Lower lobe of right lung (tissue), 2 donors: ENCODE measurements around the gene GRIN1. TPM values are rescaled to one million over a fixed set of nuclear protein-coding genes. Genes with fewer than 3 reads are reported as not detected.

Source experiments
- ATAC-seq, 2 donors: fragments of 200-7000 bp; cut with Tn5 transposase; one replicate each; pipeline ENCODE4 v1.9.1; 2020 to 2022; ENCODE audit warnings: mild to moderate bottlenecking in 2 of 2, moderate library complexity in 2 of 2
- DNase-seq: peaks from one replicate; pipeline ENCODE4 v3.0.0-alpha.2; 2020
- H3K27ac ChIP-seq: fragments of 200-600 bp; one replicate; pipeline ENCODE4 v1.8.0; 2022
- H3K27me3 ChIP-seq: fragments of 200-600 bp; one replicate; pipeline ENCODE4 v1.8.0; 2022; ENCODE audit warnings: low read depth
- H3K36me3 ChIP-seq: fragments of 200-600 bp; one replicate; pipeline ENCODE4 v1.8.0; 2022; ENCODE audit warnings: mild to moderate bottlenecking
- H3K4me1 ChIP-seq: fragments of 200-600 bp; one replicate; pipeline ENCODE4 v1.8.0; 2022
- H3K4me3 ChIP-seq: fragments of 200-600 bp; one replicate; pipeline ENCODE4 v1.8.0; 2022; ENCODE audit warnings: mild to moderate bottlenecking
- H3K9me3 ChIP-seq: fragments of 200-600 bp; one replicate; pipeline ENCODE4 v1.8.0; 2022
- intact Hi-C: fragments of 100-400 bp; cut with DNase I; formaldehyde crosslinking; loops from one replicate; pipeline ENCODE4 v1.11.0; 2022
- total RNA-seq: library from RNA; stranded (reverse); fragmentation: NEBNext Ultra II Directional; extraction: Animal tissue kit (Norgen Biotek cat#: 25700); gene quantifications from one replicate; pipeline ENCODE4 v1.2.1, GENCODE V29; 2021
- TF ChIP-seq, protein P1 (sequence below): fragments of 200-600 bp; IDR thresholded peaks from one replicate; pipeline ENCODE4 v1.8.0; 2022; ENCODE audit warnings: antibody characterized with exemption, mild to moderate bottlenecking
- donor health status: DM: no; HTN: yes; CAD: no; lungs with severe emphysema.

The GRIN1 gene
- total RNA-seq, 1 donor from 2014 or later, result 0.92 TPM

DNA sequence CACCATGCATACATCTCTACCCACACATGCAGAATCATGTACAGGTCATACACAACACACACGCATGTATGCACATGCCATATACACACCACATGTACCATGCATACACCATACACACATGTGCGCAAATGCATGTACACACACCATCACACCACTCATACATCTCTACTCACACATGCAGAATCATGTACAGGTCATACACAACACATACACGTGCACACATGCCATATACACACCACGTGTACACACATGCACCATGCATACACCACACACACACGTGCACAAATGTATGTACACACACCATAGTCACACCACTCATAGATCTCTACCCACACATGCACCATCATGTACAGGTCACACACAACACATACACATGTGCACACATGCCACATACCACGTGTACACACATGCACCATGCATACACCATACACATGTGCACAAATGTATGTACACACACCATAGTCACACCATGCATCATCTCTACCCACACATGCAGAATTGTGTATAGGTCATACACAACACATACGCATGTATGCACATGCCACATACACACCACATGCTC lies 14.0 kb downstream of the GRIN1 start:
- H3K9me3 ChIP-seq, result no peaks in the 10 kb centered on the region
- intact Hi-C loops, result no loop called here
- no peaks in the 10 kb centered on the region for H3K36me3 ChIP-seq
- ATAC-seq, result no peak
- no peak for DNase-seq
- H3K27me3 ChIP-seq, result peaks cover 32% of the 10 kb centered on the region
- H3K27ac ChIP-seq, result no peak overlapping the region
- no peak overlapping the region for H3K4me3 ChIP-seq
- peaks cover 4% of the 10 kb centered on the region for H3K4me1 ChIP-seq
- TF ChIP-seq, protein P1, sequence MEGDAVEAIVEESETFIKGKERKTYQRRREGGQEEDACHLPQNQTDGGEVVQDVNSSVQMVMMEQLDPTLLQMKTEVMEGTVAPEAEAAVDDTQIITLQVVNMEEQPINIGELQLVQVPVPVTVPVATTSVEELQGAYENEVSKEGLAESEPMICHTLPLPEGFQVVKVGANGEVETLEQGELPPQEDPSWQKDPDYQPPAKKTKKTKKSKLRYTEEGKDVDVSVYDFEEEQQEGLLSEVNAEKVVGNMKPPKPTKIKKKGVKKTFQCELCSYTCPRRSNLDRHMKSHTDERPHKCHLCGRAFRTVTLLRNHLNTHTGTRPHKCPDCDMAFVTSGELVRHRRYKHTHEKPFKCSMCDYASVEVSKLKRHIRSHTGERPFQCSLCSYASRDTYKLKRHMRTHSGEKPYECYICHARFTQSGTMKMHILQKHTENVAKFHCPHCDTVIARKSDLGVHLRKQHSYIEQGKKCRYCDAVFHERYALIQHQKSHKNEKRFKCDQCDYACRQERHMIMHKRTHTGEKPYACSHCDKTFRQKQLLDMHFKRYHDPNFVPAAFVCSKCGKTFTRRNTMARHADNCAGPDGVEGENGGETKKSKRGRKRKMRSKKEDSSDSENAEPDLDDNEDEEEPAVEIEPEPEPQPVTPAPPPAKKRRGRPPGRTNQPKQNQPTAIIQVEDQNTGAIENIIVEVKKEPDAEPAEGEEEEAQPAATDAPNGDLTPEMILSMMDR, result no peak

DNA sequence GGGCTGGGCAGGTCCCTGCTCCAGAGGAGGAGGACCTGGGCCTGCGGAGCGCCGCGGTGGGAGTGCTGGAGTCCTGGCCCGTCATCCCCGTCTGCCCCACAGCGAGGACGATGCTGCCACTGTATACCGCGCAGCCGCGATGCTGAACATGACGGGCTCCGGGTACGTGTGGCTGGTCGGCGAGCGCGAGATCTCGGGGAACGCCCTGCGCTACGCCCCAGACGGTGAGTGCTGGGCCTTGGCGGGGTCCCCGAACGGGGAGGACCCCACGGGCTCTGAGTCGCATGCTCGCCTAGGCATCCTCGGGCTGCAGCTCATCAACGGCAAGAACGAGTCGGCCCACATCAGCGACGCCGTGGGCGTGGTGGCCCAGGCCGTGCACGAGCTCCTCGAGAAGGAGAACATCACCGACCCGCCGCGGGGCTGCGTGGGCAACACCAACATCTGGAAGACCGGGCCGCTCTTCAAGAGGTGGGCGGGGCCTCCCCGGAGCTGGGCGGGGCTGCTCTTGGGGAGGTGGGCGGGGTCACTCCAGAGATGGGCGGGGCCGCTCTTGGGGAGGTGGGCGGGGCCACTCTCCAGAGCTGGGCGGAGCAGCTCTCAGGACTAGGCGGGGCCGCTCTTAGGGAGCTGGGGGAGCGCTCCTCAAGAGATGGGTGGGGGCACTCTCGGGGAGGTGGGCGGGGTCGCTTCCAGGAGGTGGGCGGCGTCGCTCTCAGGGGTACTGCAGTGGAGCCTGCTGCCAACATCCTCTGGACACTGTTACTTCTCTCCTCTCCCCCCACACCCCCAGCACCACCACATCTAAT lies 17.8 kb downstream of the GRIN1 start:
- Histone ChIP-seq H3K4me1 (peaks cover 6% of the 10 kb centered on the region), H3K27ac (no peak overlapping the region), H3K36me3 (no peaks in the 10 kb centered on the region), H3K4me3 (peak overlapping the region; percentile 11), H3K9me3 (no peaks in the 10 kb centered on the region), H3K27me3 (peaks cover 64% of the 10 kb centered on the region)
- TF ChIP-seq, protein P1, result no peak
- DNase-seq (peak; percentile 65), ATAC-seq (peak; percentile 69 to 76)
- intact Hi-C loops, result no loop called here

DNA sequence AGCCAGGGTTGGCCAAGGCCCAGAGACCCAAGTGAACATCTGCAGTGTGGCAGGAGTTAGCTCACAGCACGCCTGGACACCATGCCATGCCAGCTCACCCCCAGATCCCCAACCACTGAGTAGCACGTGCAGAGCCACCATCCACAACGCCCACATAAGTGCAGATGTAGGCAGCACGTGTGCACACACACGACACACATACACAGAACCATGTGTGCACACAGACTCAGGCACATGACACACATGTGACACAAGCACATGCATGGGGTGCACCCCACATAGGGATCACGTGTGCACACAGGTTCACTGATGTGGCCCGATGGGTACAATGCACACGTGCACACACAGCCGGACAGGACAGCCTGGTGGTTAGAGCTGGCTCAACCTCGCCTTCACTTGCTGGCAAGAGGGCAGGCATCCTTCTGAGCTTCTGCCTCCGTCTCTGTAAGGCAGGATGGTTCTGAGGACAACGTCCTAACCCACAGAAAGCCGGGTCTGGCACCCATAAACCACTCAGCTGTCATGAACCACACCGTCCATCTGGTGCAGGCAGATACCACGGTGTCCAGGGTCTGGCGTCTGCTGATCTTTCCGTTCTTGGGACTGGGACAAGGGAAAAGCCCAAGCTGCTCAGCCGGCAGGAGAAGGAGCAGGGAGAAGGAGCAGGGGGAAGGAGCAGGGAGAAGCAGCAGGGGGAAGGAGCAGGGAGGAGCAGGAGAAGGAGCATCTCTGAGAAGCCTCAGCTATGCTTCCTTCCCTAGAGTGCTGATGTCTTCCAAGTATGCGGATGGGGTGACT lies 18.9 kb downstream of the GRIN1 start:
- TF ChIP-seq, protein P1, result no peak
- Histone ChIP-seq H3K4me1 (peaks cover 16% of the 10 kb centered on the region), H3K27ac (no peak overlapping the region), H3K9me3 (no peaks in the 10 kb centered on the region), H3K27me3 (peaks cover 74% of the 10 kb centered on the region), H3K4me3 (no peak overlapping the region), H3K36me3 (no peaks in the 10 kb centered on the region)
- intact Hi-C loops, result no loop called here
- DNase-seq (no peak), ATAC-seq (no peak)

DNA sequence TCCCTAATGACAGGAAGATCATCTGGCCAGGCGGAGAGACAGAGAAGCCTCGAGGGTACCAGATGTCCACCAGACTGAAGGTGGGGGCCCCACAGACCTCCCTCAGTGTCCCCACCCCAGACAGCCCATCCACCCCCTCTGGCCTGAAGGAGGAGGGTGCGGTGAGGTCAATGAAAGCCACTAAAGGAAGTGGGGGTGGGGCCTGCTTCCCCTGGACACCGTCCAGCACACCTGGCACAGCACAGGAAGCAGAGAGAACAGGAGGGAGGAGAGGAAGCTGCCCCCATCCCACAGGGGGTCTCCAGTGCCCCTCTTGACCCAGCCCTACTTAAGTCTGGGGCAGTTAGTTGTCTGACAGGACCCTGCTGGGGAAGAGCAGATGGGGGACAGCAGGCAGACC lies 19.7 kb downstream of the GRIN1 start:
- TF ChIP-seq, protein P1, result no peak
- intact Hi-C loops, result no loop called here
- ATAC-seq (no peak), DNase-seq (no peak)
- Histone ChIP-seq H3K9me3 (no peaks in the 10 kb centered on the region), H3K27ac (no peak overlapping the region), H3K4me3 (no peak overlapping the region), H3K36me3 (no peaks in the 10 kb centered on the region), H3K27me3 (peaks cover 82% of the 10 kb centered on the region), H3K4me1 (peaks cover 24% of the 10 kb centered on the region)

DNA sequence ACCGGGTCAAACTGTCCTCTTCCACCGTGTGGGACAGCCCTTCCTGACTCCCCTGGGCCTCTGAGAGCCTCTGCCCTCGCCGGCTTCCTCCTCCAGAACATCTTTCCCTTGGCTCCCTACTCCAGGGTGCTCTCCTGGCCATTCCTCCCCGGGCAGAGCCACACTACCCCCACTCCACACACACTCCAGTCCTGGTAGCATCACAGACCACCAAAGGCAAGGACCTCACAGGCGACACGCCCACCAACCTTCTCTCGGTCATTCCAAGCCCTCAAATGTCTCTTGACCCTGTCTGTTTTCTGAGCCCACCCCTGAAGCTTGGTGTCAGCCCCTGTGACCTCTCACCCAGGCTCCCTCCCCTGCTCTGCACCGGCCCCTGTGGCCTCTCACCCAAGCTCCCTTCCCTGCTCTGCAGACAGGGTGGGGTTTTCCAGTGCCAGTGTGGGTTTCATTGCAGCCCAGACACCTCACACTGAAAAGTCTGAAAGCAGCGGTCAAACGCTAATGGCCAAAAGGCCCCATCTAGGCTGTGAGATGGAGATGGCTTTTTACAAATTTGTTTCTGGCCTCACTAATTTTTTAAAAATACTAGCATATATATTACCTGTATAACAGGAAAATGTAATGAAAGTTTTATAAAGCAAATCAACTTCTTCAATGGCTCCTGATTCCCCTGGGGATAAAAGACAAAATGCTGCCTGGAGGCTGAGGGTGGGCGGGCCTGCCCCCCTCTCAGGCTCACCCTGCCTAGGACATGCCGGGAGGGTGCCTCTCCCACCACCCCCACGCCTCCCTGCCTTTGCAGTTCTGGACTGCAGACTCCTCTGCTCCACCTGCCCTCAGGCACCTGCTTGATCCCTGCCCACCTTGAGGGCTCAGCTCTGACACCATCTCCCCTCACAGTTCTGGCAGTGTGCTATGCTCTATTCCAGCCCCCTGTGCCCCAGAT lies 20.4 kb downstream of the GRIN1 start:
- intact Hi-C loops, result no loop called here
- Histone ChIP-seq H3K4me3 (no peak overlapping the region), H3K27ac (no peak overlapping the region), H3K4me1 (peaks cover 24% of the 10 kb centered on the region), H3K27me3 (peaks cover 90% of the 10 kb centered on the region), H3K36me3 (no peaks in the 10 kb centered on the region), H3K9me3 (no peaks in the 10 kb centered on the region)
- ATAC-seq (no peak), DNase-seq (no peak)
- TF ChIP-seq, protein P1, result no peak
